Pancreas (tissue), 10 donors: ENCODE data around the gene RIMBP3C. TPM values are rescaled to one million over a fixed set of nuclear protein-coding genes. Genes with fewer than 3 reads are reported as not detected.
"Not testable (repeated sequence)": the region's sequence is repeated elsewhere in the genome, so short reads cannot be mapped to it uniquely, and the experiment has no call there.

ENCODE experiments used
- ATAC-seq, 4 donors: fragments of 200-7000 bp; cut with Tn5 transposase; one replicate each; pipeline versions ENCODE4 v1.8.0 to v1.9.1; 2020; ENCODE audit warnings: mild to moderate bottlenecking in 4 of 4, moderate library complexity in 4 of 4
- DNase-seq, 6 donors: peaks; one replicate each; pipeline ENCODE4 v3.0.0-alpha.2; 2020
- FAIRE-seq: peaks from 2 replicates; lab custom pipeline; 2012; peaks lifted over from hg19 to GRCh38; lab: Jason Lieb, UNC
- H3K27ac ChIP-seq, 4 donors: fragments of 200-600 bp; sonication (generic); 1 replicate in 3 of 4; 2 replicates in 1 of 4; pipeline versions ENCODE4 v1.5.0 to v1.8.0; 2020
- H3K27me3 ChIP-seq, 4 donors: fragments of 200-600 bp; one replicate each; pipeline ENCODE4 v1.8.0; 2021
- H3K36me3 ChIP-seq, 3 donors: fragments of 200-600 bp; sonication (generic) in 1 of 3; one replicate each; pipeline versions ENCODE4 v1.5.0 to v1.8.0; 2020 to 2021
- H3K4me1 ChIP-seq, 3 donors: fragments of 200-600 bp; one replicate each; pipeline ENCODE4 v1.8.0; 2021
- H3K4me3 ChIP-seq, 4 donors: fragments of 200-600 bp; sonication (generic) in 2 of 4; one replicate each; pipeline versions ENCODE4 v1.5.0 to v1.8.0; 2020 to 2021
- H3K9me3 ChIP-seq, 4 donors: fragments of 200-600 bp; one replicate each; pipeline ENCODE4 v1.8.0; 2021
- WGBS, 2 donors: extraction: QIAGEN DNeasy Blood & Tissue Kit; methylation state at CpG; one replicate each; pipeline ENCODE4 v1.1.7; 2013; 5-methylcytosine and 5-hydroxymethylcytosine counted together
- intact Hi-C, 3 donors: fragments of 100-400 bp; cut with DNase I; formaldehyde crosslinking; loops; one replicate each; pipeline versions ENCODE4 v1.11.1 to v1.14.2; 2022
- polyA plus RNA-seq, 2 donors: library from polyadenylated mRNA; stranded (reverse); fragments of 200-250 nt; gene quantifications; one replicate each; pipeline ENCODE4 v1.2.3, GENCODE V29; 2013
- total RNA-seq, 6 donors: library from RNA; stranded (reverse); fragmentation: NEBNext Ultra II Directional in 4 of 6; extraction: Animal tissue kit (Norgen Biotek cat#: 25700) in 4 of 6; gene quantifications; one replicate each; pipeline versions ENCODE4 v1.2.1 to v1.2.4, GENCODE V29; 2021 to 2023
- donor health status: healthy with polysubstance abuse.
- donor health status: DM: no; HTN: no; CAD: no; lungs with moderate emphysema.
- donor health status: DM: no; HTN: no; CAD: no.
- donor health status: control.
- donor health status: control.
- donor health status: Bipolar disorder and iron deficiency.
- donor health status: DM: yes; HTN: yes; CAD: no.
- donor health status: DM: no; HTN: no; CAD: no.
- donor health status: DM: no; HTN: no; CAD: no.
- donor health status: DM: yes; HTN: yes; CAD: no.

RIMBP3C gene
- total and polyA plus RNA-seq, 8 donors = 0.09 to 0.47 (median 0.17) TPM; not detected in 2

GRCh38 chr22:21532863-21533648 lies 18.2 kb downstream of the RIMBP3C start:
- intact Hi-C loops, H3K36me3 ChIP-seq, ATAC-seq, H3K9me3 ChIP-seq, H3K27me3 ChIP-seq, H3K4me1 ChIP-seq, FAIRE-seq, DNase-seq, H3K4me3 ChIP-seq, H3K27ac ChIP-seq: not testable (repeated sequence)
- no CpG with 5 or more reads among the region's 20 CpGs for WGBS, 2 donors

- H3K4me3 ChIP-seq, H3K4me1 ChIP-seq, FAIRE-seq, DNase-seq, H3K27me3 ChIP-seq, H3K36me3 ChIP-seq, intact Hi-C loops, H3K9me3 ChIP-seq, ATAC-seq, H3K27ac ChIP-seq: not testable (repeated sequence)
- WGBS, 2 donors = no CpG with 5 or more reads among the region's 5 CpGs
Observed at GRCh38 chr22:21531525-21531924, 19.7 kb downstream of the RIMBP3C start.

GRCh38 chr22:21526705-21527500 lies 24.4 kb downstream of the RIMBP3C start:
- H3K27ac ChIP-seq, intact Hi-C loops, FAIRE-seq, H3K9me3 ChIP-seq, H3K27me3 ChIP-seq, DNase-seq, ATAC-seq, H3K4me3 ChIP-seq, H3K36me3 ChIP-seq, H3K4me1 ChIP-seq: not testable (repeated sequence)
- WGBS, 2 donors = no CpG with 5 or more reads among the region's 6 CpGs

GRCh38 chr22:21516970-21517764 lies 34.1 kb downstream of the RIMBP3C start:
- not testable (repeated sequence) for H3K4me3 ChIP-seq

GRCh38 chr22:21516522-21516921 lies 34.7 kb downstream of the RIMBP3C start:
- H3K27ac ChIP-seq, H3K4me3 ChIP-seq, ATAC-seq, H3K9me3 ChIP-seq, H3K4me1 ChIP-seq, intact Hi-C loops, FAIRE-seq, H3K27me3 ChIP-seq, H3K36me3 ChIP-seq, DNase-seq: not testable (repeated sequence)
- no CpG with 5 or more reads among the region's 22 CpGs for whole genome bisulfite sequencing, 2 donors

More at GRCh38 chr22:21516970-21517764, 34.1 kb downstream of the RIMBP3C start:
- DNase-seq, H3K9me3 ChIP-seq, H3K27me3 ChIP-seq, FAIRE-seq, intact Hi-C loops, H3K4me1 ChIP-seq, H3K27ac ChIP-seq, H3K36me3 ChIP-seq: not testable (repeated sequence)
- peak; percentile 80 to 90 (median 83) for ATAC-seq
- WGBS, 2 donors = no CpG with 5 or more reads among the region's 115 CpGs

- H3K36me3 ChIP-seq, H3K27ac ChIP-seq, ATAC-seq, intact Hi-C loops, H3K4me1 ChIP-seq, FAIRE-seq, DNase-seq, H3K9me3 ChIP-seq, H3K27me3 ChIP-seq, H3K4me3 ChIP-seq: not testable (repeated sequence)
- no CpG with 5 or more reads among the region's 9 CpGs for WGBS, 2 donors
Observed at GRCh38 chr22:21515234-21515633, 36.0 kb downstream of the RIMBP3C start.

- H3K4me3 ChIP-seq, DNase-seq, H3K9me3 ChIP-seq, FAIRE-seq, intact Hi-C loops, H3K36me3 ChIP-seq, H3K4me1 ChIP-seq, H3K27me3 ChIP-seq, H3K27ac ChIP-seq: not testable (repeated sequence)
- peak; percentile 47 to 83 (median 74) for ATAC-seq
- WGBS, 2 donors = no CpG with 5 or more reads among the region's 12 CpGs
Observed at GRCh38 chr22:21514117-21514516, 37.1 kb downstream of the RIMBP3C start.

GRCh38 chr22:21512022-21512421 lies 39.2 kb downstream of the RIMBP3C start:
- H3K4me1 ChIP-seq, FAIRE-seq, intact Hi-C loops, ATAC-seq, H3K4me3 ChIP-seq, H3K27ac ChIP-seq, H3K9me3 ChIP-seq, H3K36me3 ChIP-seq, H3K27me3 ChIP-seq: not testable (repeated sequence)
- WGBS, 2 donors = 90 to 94% methylated on average over 4 to 5 of the region's 11 CpGs
- peak in 2 of 6 donors; percentile 2 to 3 for DNase-seq

GRCh38 chr22:21510397-21510796 lies 40.9 kb downstream of the RIMBP3C start:
- H3K4me3 ChIP-seq, intact Hi-C loops, FAIRE-seq, H3K36me3 ChIP-seq, H3K4me1 ChIP-seq, H3K27ac ChIP-seq, H3K9me3 ChIP-seq, DNase-seq, H3K27me3 ChIP-seq: not testable (repeated sequence)
- peak in 2 of 4 donors; percentile 38 for ATAC-seq
- WGBS, 2 donors = no CpG with 5 or more reads among the region's 9 CpGs

- WGBS, 2 donors = no CpG with 5 or more reads among the region's 16 CpGs
- not testable (repeated sequence) for H3K4me1 ChIP-seq
Observed at GRCh38 chr22:21499623-21500506, 51.4 kb downstream of the RIMBP3C start.

More at GRCh38 chr22:21499623-21500506, 51.4 kb downstream of the RIMBP3C start:
- intact Hi-C loops, DNase-seq, H3K4me3 ChIP-seq, ATAC-seq, H3K27ac ChIP-seq, H3K9me3 ChIP-seq, H3K36me3 ChIP-seq, H3K27me3 ChIP-seq, FAIRE-seq: not testable (repeated sequence)
